ENCODE data around the gene MMRN2.

DNA sequence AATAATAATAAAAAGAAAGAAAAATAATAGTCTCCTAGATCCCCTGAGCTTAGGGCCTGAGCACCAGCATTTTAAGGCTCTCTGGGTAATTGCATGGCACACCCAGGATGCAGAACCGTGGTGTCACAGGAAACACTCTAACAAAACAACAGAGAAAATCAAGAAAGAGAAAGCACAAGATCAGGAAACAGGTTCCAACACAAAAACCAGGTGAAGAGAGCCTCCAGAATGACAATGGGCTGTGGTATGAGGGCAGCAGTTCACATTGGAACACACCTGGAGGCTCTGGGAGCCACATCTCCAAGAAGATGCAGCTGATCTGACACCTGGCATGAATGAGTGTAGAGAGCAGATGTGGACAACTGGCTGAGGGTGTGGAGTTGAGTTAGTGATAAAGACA, 7.1 kb downstream of the MMRN2 start:
- TF ChIP-seq, protein P1, sequence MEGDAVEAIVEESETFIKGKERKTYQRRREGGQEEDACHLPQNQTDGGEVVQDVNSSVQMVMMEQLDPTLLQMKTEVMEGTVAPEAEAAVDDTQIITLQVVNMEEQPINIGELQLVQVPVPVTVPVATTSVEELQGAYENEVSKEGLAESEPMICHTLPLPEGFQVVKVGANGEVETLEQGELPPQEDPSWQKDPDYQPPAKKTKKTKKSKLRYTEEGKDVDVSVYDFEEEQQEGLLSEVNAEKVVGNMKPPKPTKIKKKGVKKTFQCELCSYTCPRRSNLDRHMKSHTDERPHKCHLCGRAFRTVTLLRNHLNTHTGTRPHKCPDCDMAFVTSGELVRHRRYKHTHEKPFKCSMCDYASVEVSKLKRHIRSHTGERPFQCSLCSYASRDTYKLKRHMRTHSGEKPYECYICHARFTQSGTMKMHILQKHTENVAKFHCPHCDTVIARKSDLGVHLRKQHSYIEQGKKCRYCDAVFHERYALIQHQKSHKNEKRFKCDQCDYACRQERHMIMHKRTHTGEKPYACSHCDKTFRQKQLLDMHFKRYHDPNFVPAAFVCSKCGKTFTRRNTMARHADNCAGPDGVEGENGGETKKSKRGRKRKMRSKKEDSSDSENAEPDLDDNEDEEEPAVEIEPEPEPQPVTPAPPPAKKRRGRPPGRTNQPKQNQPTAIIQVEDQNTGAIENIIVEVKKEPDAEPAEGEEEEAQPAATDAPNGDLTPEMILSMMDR (IDR thresholded peaks at IDR 0.05) = no peak
- TF ChIP-seq POLR2AphosphoS5 (IDR thresholded peaks at IDR 0.05) = no peak
